HL-60 (cell line): Measurements from ENCODE around the gene TPM1.

Source experiments
- DNase-seq, 2 experiments: peaks; one replicate each; pipeline ENCODE4 v3.0.0-alpha.2; 2010 to 2020; ENCODE audit warnings: low read depth in 1 of 2, low spot score in 1 of 2
- H3K27ac ChIP-seq: fragments of 250-450 bp; sonication (Bioruptor Pico); replicated peaks from 2 replicates; pipeline ENCODE4 v1.5.1; 2020; ENCODE audit warnings: mild to moderate bottlenecking, moderate library complexity
- H3K27me3 ChIP-seq: fragments of 250-450 bp; sonication (Bioruptor Pico); 2 replicates; pipeline ENCODE4 v1.5.1; 2021; ENCODE audit warnings: mild to moderate bottlenecking, moderate library complexity; ENCODE audit not compliant: insufficient read depth, poor library complexity, severe bottlenecking
- H3K4me3 ChIP-seq: replicated peaks from 2 replicates; pipeline ENCODE4 v1.5.1; 2011; ENCODE audit warnings: mild to moderate bottlenecking, control low read depth, low read length; ENCODE audit not compliant: insufficient read depth
- CTCF ChIP-seq: IDR thresholded peaks from one replicate; pipeline ENCODE4 v1.5.1; 2011; ENCODE audit warnings: low read length, control low read depth, inconsistent platforms; ENCODE audit not compliant: insufficient read depth
- GABPA ChIP-seq: IDR thresholded peaks from 2 replicates; pipeline ENCODE4 v1.6.1; 2012; ENCODE audit warnings: low read depth
- POLR2AphosphoS5 ChIP-seq: IDR thresholded peaks from 2 replicates; pipeline ENCODE4 v1.6.1; 2012; ENCODE audit warnings: low read depth
- REST ChIP-seq: IDR thresholded peaks from 2 replicates; pipeline ENCODE4 v1.6.1; 2012; ENCODE audit warnings: low read depth; ENCODE audit not compliant: insufficient replicate concordance
- SPI1 ChIP-seq: IDR thresholded peaks from 2 replicates; pipeline ENCODE4 v1.6.1; 2012; ENCODE audit warnings: low read depth, mild to moderate bottlenecking, borderline replicate concordance

Gene TPM1

DNA sequence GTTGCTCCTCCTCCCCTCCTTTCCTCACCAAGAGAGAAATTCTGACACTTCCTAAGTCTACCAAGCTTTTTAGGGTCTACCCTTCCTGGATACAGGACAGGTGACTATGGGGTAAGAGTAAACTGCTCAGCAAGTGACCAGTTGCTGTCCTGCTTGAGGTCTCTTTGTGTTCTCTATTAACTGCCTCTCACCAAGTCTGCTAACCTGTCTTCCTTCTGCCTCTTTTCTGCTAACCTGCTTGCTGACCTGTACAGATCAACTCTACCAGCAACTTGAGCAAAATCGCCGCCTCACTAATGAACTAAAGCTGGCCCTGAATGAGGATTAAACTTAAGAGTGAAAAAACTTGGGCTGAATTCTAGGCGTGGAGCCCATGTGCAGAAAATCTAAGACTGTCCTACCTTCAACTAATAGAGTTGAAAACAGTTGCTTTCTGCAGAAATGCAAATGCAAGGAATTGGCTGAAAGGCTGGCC, 27.1 kb downstream of the TPM1 start:
- Histone ChIP-seq H3K4me3 (no peak overlapping the region), H3K27ac (no peak overlapping the region), H3K27me3 (no peaks in the 10 kb centered on the region)
- TF ChIP-seq CTCF, result no peak
- TF ChIP-seq GABPA, result no peak
- TF ChIP-seq POLR2AphosphoS5, result no peak
- no peak for TF ChIP-seq REST
- no peak for TF ChIP-seq SPI1
- no peak for DNase-seq

- no peak overlapping the region for H3K27ac ChIP-seq
- DNase-seq, result no peak
Measured at GRCh38 chr15:63070681-63071129, 28.2 kb downstream of the TPM1 start.

More at GRCh38 chr15:63070681-63071129, 28.2 kb downstream of the TPM1 start:
- H3K4me3 ChIP-seq, result no peak overlapping the region
- TF ChIP-seq REST, result no peak
- no peak for TF ChIP-seq GABPA
- TF ChIP-seq SPI1, result no peak
- TF ChIP-seq CTCF, result no peak
- no peak for TF ChIP-seq POLR2AphosphoS5
- no peaks in the 10 kb centered on the region for H3K27me3 ChIP-seq
